Adrenal gland (tissue), 12 donors: ENCODE results near the gene XPA. TPM values are rescaled to one million over a fixed set of nuclear protein-coding genes. Genes with fewer than 3 reads are reported as not detected.

ENCODE experiments used
- DNase-seq, 7 donors: peaks; one replicate each; pipeline ENCODE4 v3.0.0-alpha.2; 2019 to 2020
- H3K27ac ChIP-seq, 5 donors: fragments of 200-600 bp; sonication (generic) in 4 of 5; 1 replicate in 3 of 5; 2 replicates in 2 of 5; pipeline versions ENCODE4 v1.5.1 to v1.8.0; 2016 to 2020; ENCODE audit warnings: mild to moderate bottlenecking in 1 of 5
- H3K27me3 ChIP-seq: fragments of 200-600 bp; 2 replicates; pipeline ENCODE4 v1.8.0; 2021
- H3K36me3 ChIP-seq, 2 donors: fragments of 200-600 bp; replicated peaks in 1 of 2; 1 replicate in 1 of 2; 2 replicates in 1 of 2; pipeline versions ENCODE4 v1.5.1 to v1.8.0; 2018 to 2022
- H3K4me1 ChIP-seq, 2 donors: fragments of 200-600 bp; replicated peaks in 1 of 2; 1 replicate in 1 of 2; 2 replicates in 1 of 2; pipeline versions ENCODE4 v1.5.1 to v1.8.0; 2018 to 2021
- H3K4me3 ChIP-seq, 4 donors: fragments of 200-600 bp; sonication (generic) in 3 of 4; one replicate each; pipeline ENCODE4 v1.5.1; 2016 to 2018
- H3K9me3 ChIP-seq, 3 donors: fragments of 200-600 bp; sonication (generic) in 1 of 3; replicated peaks in 1 of 3; 1 replicate in 2 of 3; 2 replicates in 1 of 3; pipeline versions ENCODE4 v1.5.1 to v1.8.0; 2016 to 2021
- CTCF ChIP-seq, 6 experiments: fragments of 450-650 bp in 4 of 6; fragments of 200-600 bp in 2 of 6; sonication (generic) in 1 of 6; IDR thresholded peaks; 1 replicate in 5 of 6; 2 replicates in 1 of 6; pipeline versions ENCODE4 v1.5.1 to v1.8.0; 2016 to 2021; ENCODE audit warnings: antibody characterized with exemption in 6 of 6, mild to moderate bottlenecking in 2 of 6, moderate library complexity in 1 of 6
- POLR2A ChIP-seq, 2 donors: fragments of 450-650 bp; IDR thresholded peaks; one replicate each; pipeline ENCODE4 v1.6.1; 2017; ENCODE audit warnings: antibody characterized with exemption in 2 of 2, mild to moderate bottlenecking in 2 of 2, moderate library complexity in 1 of 2
- WGBS, 4 donors: extraction: QIAGEN DNeasy Blood & Tissue Kit in 2 of 4; methylation state at CpG; one replicate each; pipeline versions ENCODE4 v1.1.5 to v1.1.7; 2013 to 2017; 5-methylcytosine and 5-hydroxymethylcytosine counted together
- intact Hi-C, 2 donors: fragments of 100-400 bp; cut with DNase I; formaldehyde crosslinking; loops; one replicate each; pipeline versions ENCODE4 v1.14.1 to v1.15.0; 2022 to 2023
- polyA plus RNA-seq, 3 donors: library from polyadenylated mRNA; stranded (reverse); fragments of 200-250 nt in 2 of 3; fragments of 350-450 nt in 1 of 3; fragmentation: Illumina TruSeq in 1 of 3; extraction: RNeasy Lipid Tissue Mini Kit (QIAGEN cat#74804) in 1 of 3; gene quantifications; one replicate each; pipeline ENCODE4 v1.2.3, GENCODE V29; 2013 to 2014
- total RNA-seq, 9 donors: library from RNA; depleted of rRNA in 4 of 9; stranded (reverse); fragments of >200 nt in 4 of 9; fragments of 120-200 nt in 1 of 9; fragmentation: NEBNext Ultra II Directional in 1 of 9; extraction: Animal tissue kit (Norgen Biotek cat#: 25700) in 1 of 9; gene quantifications; one replicate each; pipeline versions ENCODE4 v1.1.0 to v1.2.4, GENCODE V29; 2013 to 2023
- donor health status: healthy with polysubstance abuse.
- donor health status: Bipolar disorder and iron deficiency.
- donor health status: DM: yes; HTN: yes; CAD: no.
- donor health status: DM: no; HTN: no; CAD: no.
- donor health status: DM: no; HTN: no; CAD: no.
- donor health status: DM: yes; HTN: yes; CAD: no.

XPA gene
- total and polyA plus RNA-seq, 12 donors = 7.5 to 21.0 (median 15.5) TPM

- intact Hi-C loops = no loop called here
Observed at GRCh38 chr9:97673922-97674321, 23.2 kb downstream of the XPA start.

GRCh38 chr9:97672403-97672802, 24.7 kb downstream of the XPA start:
- no peak overlapping the region for H3K4me3 ChIP-seq
- H3K36me3 ChIP-seq = peaks cover 0 to 100% of the 10 kb centered on the region in 2 donors
- H3K27ac ChIP-seq = no peak overlapping the region
- H3K4me1 ChIP-seq = no peaks in the 10 kb centered on the region
- WGBS, 4 donors = 91 to 96% (median 94%) methylated on average over 3 of the region's 3 CpGs
- TF ChIP-seq POLR2A (IDR thresholded peaks at IDR 0.05) (no peak), CTCF (IDR thresholded peaks at IDR 0.05) (no peak)
- no peak for DNase-seq
- no peaks in the 10 kb centered on the region for H3K9me3 ChIP-seq
- H3K27me3 ChIP-seq = no peaks in the 10 kb centered on the region
- intact Hi-C loops = no loop called here

More at GRCh38 chr9:97673922-97674321, 23.2 kb downstream of the XPA start:
- TF ChIP-seq POLR2A (IDR thresholded peaks at IDR 0.05) (no peak), CTCF (IDR thresholded peaks at IDR 0.05) (no peak)
- Histone ChIP-seq H3K36me3 (peaks cover 0 to 96% of the 10 kb centered on the region in 2 donors), H3K9me3 (no peaks in the 10 kb centered on the region), H3K27me3 (no peaks in the 10 kb centered on the region), H3K4me1 (peaks cover 0 to under 1% of the 10 kb centered on the region in 2 donors), H3K27ac (no peak overlapping the region), H3K4me3 (no peak overlapping the region)
- 94 to 97% (median 96%) methylated on average over 3 of the region's 3 CpGs for WGBS, 4 donors
- DNase-seq = no peak

- intact Hi-C loops = no loop called here
- H3K4me1 ChIP-seq = peaks cover 0 to 16% of the 10 kb centered on the region in 2 donors
- H3K27me3 ChIP-seq = no peaks in the 10 kb centered on the region
- no peak overlapping the region for H3K4me3 ChIP-seq
- H3K9me3 ChIP-seq = no peaks in the 10 kb centered on the region
- 69 to 80% (median 74%) methylated on average over 3 of the region's 3 CpGs for WGBS, 4 donors
- peaks cover 0 to 100% of the 10 kb centered on the region in 2 donors for H3K36me3 ChIP-seq
- no peak for TF ChIP-seq CTCF (IDR thresholded peaks at IDR 0.05)
- TF ChIP-seq POLR2A (IDR thresholded peaks at IDR 0.05) = no peak
- no peak overlapping the region for H3K27ac ChIP-seq
- DNase-seq = no peak
Observed at GRCh38 chr9:97670586-97670985, 26.6 kb downstream of the XPA start.

GRCh38 chr9:97668485-97668884, 28.7 kb downstream of the XPA start:
- intact Hi-C loops = no loop called here
- TF ChIP-seq CTCF (IDR thresholded peaks at IDR 0.05) = no peak
- peaks cover 0 to 16% of the 10 kb centered on the region in 2 donors for H3K4me1 ChIP-seq
- peaks cover 0 to 100% of the 10 kb centered on the region in 2 donors for H3K36me3 ChIP-seq
- H3K4me3 ChIP-seq = no peak overlapping the region
- no peak for DNase-seq
- no peaks in the 10 kb centered on the region for H3K9me3 ChIP-seq
- no peak overlapping the region for H3K27ac ChIP-seq
- no peaks in the 10 kb centered on the region for H3K27me3 ChIP-seq
- WGBS, 4 donors = 87 to 97% (median 95%) methylated on average over 3 of the region's 3 CpGs
